NT2/D1 (cell line): ENCODE data around the gene APOA4.

Source experiments
- SUZ12 ChIP-seq: IDR thresholded peaks from 2 replicates; pipeline ENCODE4 v1.6.1; 2011; ENCODE audit not compliant: insufficient read length, insufficient read depth; ENCODE audit errors: extremely low read depth
- YY1 ChIP-seq: IDR thresholded peaks from 2 replicates; pipeline ENCODE4 v1.6.1; 2011; ENCODE audit not compliant: insufficient read length, insufficient read depth
- ZNF274 ChIP-seq: IDR thresholded peaks from 2 replicates; pipeline ENCODE4 v1.6.1; 2011; ENCODE audit warnings: mild to moderate bottlenecking, low read depth, low read length

- TF ChIP-seq SUZ12 (no peak), YY1 (no peak), ZNF274 (no peak)
These were observed 9.5 kb upstream of the APOA4 start for GRCh38 chr11:116832350-116833290.
